Endothelial cell of umbilical vein (primary cell): Measurements from ENCODE around the gene SAT2. TPM values are rescaled to one million over a fixed set of nuclear protein-coding genes. Genes with fewer than 3 reads are reported as not detected.
A peak's percentile ranks its signal among the peaks of the same experiment; 100 is the strongest.

ENCODE experiments used
- BruUV-seq: library from RNA; stranded (reverse); fragments of 400-500 nt; replicated peaks from 2 replicates; lab custom pipeline; 2021; lab: Mats Ljungman, UMichigan
- CTCF ChIA-PET: fragments of 300-600, 350-600 bp; sonication (Branson Sonifier 250); formaldehyde crosslinking; loops from one replicate; lab custom pipeline; 2021; ENCODE audit warnings: antibody characterized with exemption, inconsistent platforms; lab: Charles Lee
- POLR2A ChIA-PET: fragments of 300-600, 350-600 bp; sonication (Branson Sonifier 250); formaldehyde crosslinking; loops from one replicate; lab custom pipeline; 2021; ENCODE audit warnings: antibody characterized with exemption, inconsistent platforms; lab: Charles Lee
- DNase-seq: peaks from one replicate; pipeline ENCODE4 v3.0.0-alpha.2; 2011; ENCODE audit warnings: low read depth, low spot score
- FAIRE-seq: peaks from 2 replicates; lab custom pipeline; 2011; peaks lifted over from hg19 to GRCh38; lab: Jason Lieb, UNC
- H2AFZ ChIP-seq: 2 replicates; pipeline ENCODE4 v1.6.0; 2012; ENCODE audit warnings: low read depth, low read length, control low read depth, inconsistent platforms
- H3K27ac ChIP-seq: 2 replicates; pipeline ENCODE4 v1.5.1; 2011; ENCODE audit warnings: low read depth, mild to moderate bottlenecking, control low read depth, low read length, moderate library complexity; ENCODE audit not compliant: insufficient read depth
- H3K27me3 ChIP-seq, 2 experiments: 2 replicates each; pipeline versions ENCODE4 v1.6.0 to v1.6.1; 2011; ENCODE audit warnings: low read length in 2 of 2, mixed read lengths in 1 of 2; ENCODE audit not compliant: control insufficient read depth in 2 of 2, insufficient read depth in 2 of 2
- H3K36me3 ChIP-seq, 2 experiments: 2 replicates in 1 of 2; 3 replicates in 1 of 2; pipeline ENCODE4 v1.5.1; 2011; ENCODE audit warnings: low read length in 2 of 2, mild to moderate bottlenecking in 1 of 2, moderate library complexity in 1 of 2; ENCODE audit not compliant: control insufficient read depth in 2 of 2, insufficient read depth in 2 of 2; ENCODE audit errors: extremely low read depth in 1 of 2
- H3K4me1 ChIP-seq: 3 replicates; pipeline ENCODE4 v1.5.1; 2011; ENCODE audit warnings: mild to moderate bottlenecking, low read length; ENCODE audit not compliant: control insufficient read depth, insufficient read depth; ENCODE audit errors: extremely low read depth
- H3K4me2 ChIP-seq: 2 replicates; pipeline ENCODE4 v1.6.1; 2011; ENCODE audit warnings: low read length, control low read depth, mixed read lengths; ENCODE audit not compliant: insufficient read depth
- H3K4me3 ChIP-seq, 3 experiments: fragments of 200-600 bp in 1 of 3; sonication (generic), shearing (Covaris generic) in 1 of 3; replicated peaks in 1 of 3; 2 replicates each; pipeline ENCODE4 v1.5.1; 2011 to 2016; ENCODE audit warnings: control low read depth in 3 of 3, low read length in 3 of 3, mild to moderate bottlenecking in 2 of 3, inconsistent platforms in 1 of 3, low read depth in 1 of 3, moderate library complexity in 1 of 3; ENCODE audit not compliant: insufficient read depth in 1 of 3
- H3K79me2 ChIP-seq: 2 replicates; pipeline ENCODE4 v1.6.0; 2012; ENCODE audit warnings: low read length, inconsistent platforms; ENCODE audit not compliant: control insufficient read depth, insufficient read depth
- H3K9ac ChIP-seq: replicated peaks from 2 replicates; pipeline ENCODE3; 2011; ENCODE audit warnings: low read length, control low read depth; ENCODE audit not compliant: insufficient read depth; ENCODE audit errors: extremely low read depth
- H3K9me1 ChIP-seq: replicated peaks from 3 replicates; pipeline ENCODE4 v1.6.0; 2011; ENCODE audit warnings: mild to moderate bottlenecking, low read length; ENCODE audit not compliant: control insufficient read depth, insufficient read depth; ENCODE audit errors: extremely low read depth
- H3K9me3 ChIP-seq: replicated peaks from 2 replicates; pipeline ENCODE4 v1.5.1; 2012; ENCODE audit warnings: low read length, inconsistent platforms; ENCODE audit not compliant: control insufficient read depth, insufficient read depth
- H4K20me1 ChIP-seq: replicated peaks from 2 replicates; pipeline ENCODE3; 2011; ENCODE audit warnings: mild to moderate bottlenecking, low read length; ENCODE audit not compliant: control insufficient read depth, insufficient read depth; ENCODE audit errors: extremely low read depth
- EZH2 ChIP-seq: IDR thresholded peaks from 2 replicates; pipeline ENCODE4 v1.6.1; 2012; ENCODE audit warnings: borderline replicate concordance, low read depth, mild to moderate bottlenecking, moderate library complexity, low read length, inconsistent platforms; ENCODE audit not compliant: severe bottlenecking
- FOS ChIP-seq: IDR thresholded peaks from 2 replicates; pipeline ENCODE4 v1.6.1; 2011; ENCODE audit warnings: mild to moderate bottlenecking, low read length, moderate library complexity, borderline replicate concordance; ENCODE audit not compliant: insufficient read depth
- GATA2 ChIP-seq: IDR thresholded peaks from 2 replicates; pipeline ENCODE4 v1.7.0; 2011; ENCODE audit warnings: low read depth, mild to moderate bottlenecking, moderate library complexity, mixed read lengths, low read length; ENCODE audit not compliant: insufficient read length, insufficient read depth
- JUN ChIP-seq: IDR thresholded peaks from 2 replicates; pipeline ENCODE4 v1.6.1; 2011; ENCODE audit warnings: borderline replicate concordance, low read depth; ENCODE audit not compliant: insufficient read length, insufficient read depth
- MAX ChIP-seq: IDR thresholded peaks from 2 replicates; pipeline ENCODE4 v1.6.1; 2011; ENCODE audit not compliant: insufficient read depth, insufficient read length
- MYC ChIP-seq: IDR thresholded peaks from one replicate; pipeline ENCODE4 v1.6.1; 2011; ENCODE audit warnings: mild to moderate bottlenecking, low read depth, low read length
- POLR2A ChIP-seq: IDR thresholded peaks from 2 replicates; pipeline ENCODE4 v1.6.1; 2012; ENCODE audit warnings: low read depth, mild to moderate bottlenecking, control low read depth, low read length
- dilution Hi-C: fragments of 300-500 bp; cut with MboI; formaldehyde crosslinking; loops from one replicate; pipeline ENCODE4 v1.15.0; 2019; ENCODE audit warnings: low sequenced_read_pairs; ENCODE audit not compliant: extremely low pct_ligation_motif_present
- intact Hi-C: fragments of 100-400 bp; cut with micrococcal nuclease; formaldehyde crosslinking; loops from one replicate; pipeline ENCODE4 v1.10.0; 2022
- polyA plus RNA-seq, 4 experiments: library from polyadenylated mRNA; depleted of rRNA in 3 of 4; stranded (reverse) in 3 of 4; unstranded in 1 of 4; fragments of >200 nt; gene quantifications; 2 replicates each; pipeline versions ENCODE4 v1.2.1 to v1.2.3, GENCODE V29; 2011 to 2012; ENCODE audit warnings: missing spikeins in 1 of 4
- total RNA-seq: library from RNA; stranded (reverse); gene quantifications from 2 replicates; pipeline ENCODE4 v1.2.3, GENCODE V29; 2021

The SAT2 gene
- total and polyA plus RNA-seq, 2 donors (not counting 3 experiments of a cell fraction or from before 2014, with no cell fraction given) = 38.0 to 51.8 TPM

GRCh38 chr17:7589891-7590691 lies 37.5 kb downstream of the SAT2 start, which contains the start of gene SOX15:
Gene SOX15 (minus strand): TSS chr17:7590094. CDS start chr17:7589676, 418 bp downstream.
- no peak within 1 kb of the TSS for H2AFZ ChIP-seq
- POLR2A ChIA-PET = interaction anchor here (0.7 to 1.9 kb wide), 3 partner anchors 10 to 97 kb away, joined by 3 to 6 read pairs (median 4); partner anchors contain the start of genes CD68 and TP53
- dilution Hi-C loops (no loop called here), intact Hi-C loops (loop anchor here (1.0 to 2.0 kb wide), 5 partner anchors 18 to 234 kb away; partner anchors contain the start of genes FXR2 and SENP3)
- no peaks in the 10 kb centered on the region for H4K20me1 ChIP-seq
- peaks cover 14 to 43% of the 10 kb centered on the region in 2 experiments for H3K36me3 ChIP-seq
- no peak within 1 kb of the TSS for H3K4me3 ChIP-seq
- FAIRE-seq (peak; percentile 8), DNase-seq (no peak)
- H3K9me1 ChIP-seq = no peaks in the 10 kb centered on the region
- peaks cover 9% of the 10 kb centered on the region for H3K79me2 ChIP-seq
- H3K9ac ChIP-seq = no peak within 1 kb of the TSS
- CTCF ChIA-PET = interaction anchor here (0.8 to 5.1 kb wide), 31 partner anchors 9 to 545 kb away, joined by 3 to 61 read pairs (median 5); partner anchors contain the start of genes CD68, SENP3, TMEM102 and TMEM95
- no peaks in the 10 kb centered on the region for H3K9me3 ChIP-seq
- no TSS peak for BruUV-seq
- H3K27ac ChIP-seq = no peak within 1 kb of the TSS
- H3K4me2 ChIP-seq = peak within 1 kb of the TSS; percentile 19
- H3K4me1 ChIP-seq = peaks cover 10% of the 10 kb centered on the region
- TF ChIP-seq JUN (no peak), FOS (no peak), POLR2A (no peak), GATA2 (no peak), EZH2 (no peak), MYC (no peak), MAX (no peak)
- H3K27me3 ChIP-seq = no peaks in the 10 kb centered on the region
